Measurements from ENCODE around the gene TFIP11.

The TFIP11 gene

DNA sequence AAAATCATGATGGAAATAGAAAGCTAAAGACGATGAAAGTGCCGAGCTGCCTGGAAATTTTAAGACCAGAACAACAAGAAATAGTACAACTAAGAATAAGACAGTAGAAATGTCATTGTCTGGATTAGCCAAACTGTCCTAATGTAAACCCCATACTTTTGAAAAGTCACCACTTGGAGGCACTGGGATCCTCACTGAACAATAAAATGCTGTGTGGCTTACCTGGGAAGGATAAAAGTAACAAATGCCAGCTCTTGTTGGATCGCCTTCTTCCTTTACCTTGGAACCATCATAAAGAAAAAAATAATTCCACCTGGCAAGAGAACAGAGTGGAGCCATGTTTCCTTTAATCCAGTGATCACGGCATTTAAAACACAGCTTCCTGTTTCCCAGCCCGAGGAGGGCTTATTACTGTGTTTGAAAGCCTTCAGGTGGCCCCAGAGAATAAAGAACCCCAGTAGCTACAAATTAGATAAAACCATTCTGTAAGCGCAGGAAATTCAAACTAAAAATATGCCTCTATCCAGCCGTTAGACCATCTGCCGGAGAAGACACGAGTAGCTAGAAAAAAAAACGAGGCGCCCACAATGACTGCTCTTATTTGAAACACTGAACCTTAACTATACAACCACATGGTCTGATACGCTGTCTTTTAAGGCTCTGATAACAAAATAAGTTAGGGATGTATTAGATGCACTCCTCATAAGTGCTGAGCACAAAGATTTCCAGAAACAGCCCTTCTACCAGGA lies 33.1 kb downstream of the TFIP11 start:
- no peak for DNase-seq (ENCODE audit: low spot score)

DNA sequence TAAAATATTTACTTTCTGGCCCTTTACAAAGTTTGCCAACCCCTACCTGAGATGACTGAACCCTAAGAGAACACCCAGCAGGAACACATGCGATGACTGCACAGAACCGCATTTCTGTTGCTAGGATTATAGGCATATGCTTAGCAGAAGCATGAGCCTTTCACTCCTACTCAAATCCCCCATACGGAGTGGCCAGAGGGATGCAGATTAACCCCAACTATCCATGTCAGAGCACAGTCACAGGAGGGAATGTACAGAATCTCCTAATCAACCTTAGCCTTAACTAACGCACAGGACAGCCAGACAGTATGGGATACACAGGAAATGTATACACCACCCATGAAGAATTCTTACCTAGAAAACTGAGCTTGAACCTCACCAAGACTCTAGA lies 34.9 kb downstream of the TFIP11 start:
- no peak for DNase-seq (ENCODE audit: low spot score)

DNA sequence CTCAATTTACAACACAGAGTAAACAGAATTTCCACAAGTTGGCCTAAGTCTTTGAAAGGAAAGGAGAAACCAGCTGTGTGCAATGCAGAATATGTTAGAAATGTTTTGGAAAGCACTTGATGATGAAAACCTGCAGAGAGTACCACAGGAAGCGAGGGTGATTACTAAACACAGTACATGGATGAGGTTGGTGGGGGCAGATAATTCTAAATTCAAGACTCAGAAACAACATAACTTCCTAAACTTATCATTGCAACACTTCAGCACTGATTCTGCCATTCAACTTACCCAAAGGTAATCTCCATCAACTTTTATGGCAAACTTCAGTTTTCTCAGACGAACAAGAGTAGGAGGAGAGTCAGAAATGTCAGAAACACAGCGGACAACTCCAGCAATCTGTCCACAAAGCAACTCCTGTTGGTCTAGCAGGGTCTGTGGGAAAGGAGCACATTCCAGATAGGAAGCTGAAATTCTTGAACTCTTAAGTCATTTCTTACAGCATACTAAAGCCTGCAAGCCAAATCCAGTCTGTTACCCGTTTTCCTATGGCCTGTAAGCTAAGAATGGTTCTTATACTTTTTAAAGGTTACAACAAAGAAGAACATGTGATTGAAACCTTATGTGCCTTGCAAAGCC lies 35.5 kb downstream of the TFIP11 start:
- peak; percentile 65 for DNase-seq (ENCODE audit: low spot score)

DNA sequence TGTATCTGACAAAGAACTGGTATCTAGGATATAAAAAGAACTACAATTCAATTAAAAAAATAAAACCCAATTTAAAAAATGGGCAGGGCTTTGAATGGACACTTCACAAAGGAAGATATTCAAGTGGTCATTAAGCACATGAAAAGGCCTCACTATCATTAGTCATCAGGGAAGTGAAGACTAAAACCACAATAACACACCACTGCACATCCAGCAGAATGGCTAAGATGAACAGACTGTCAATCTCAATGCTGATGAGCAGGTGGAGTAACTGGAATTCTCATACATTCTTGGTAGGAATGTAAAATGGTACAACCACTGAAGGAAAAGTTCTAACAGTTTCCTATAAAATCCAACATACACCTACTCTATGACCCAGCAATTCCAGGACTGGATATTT lies 37.6 kb downstream of the TFIP11 start:
- DNase-seq (ENCODE audit: low spot score), result peak; percentile 90

DNA sequence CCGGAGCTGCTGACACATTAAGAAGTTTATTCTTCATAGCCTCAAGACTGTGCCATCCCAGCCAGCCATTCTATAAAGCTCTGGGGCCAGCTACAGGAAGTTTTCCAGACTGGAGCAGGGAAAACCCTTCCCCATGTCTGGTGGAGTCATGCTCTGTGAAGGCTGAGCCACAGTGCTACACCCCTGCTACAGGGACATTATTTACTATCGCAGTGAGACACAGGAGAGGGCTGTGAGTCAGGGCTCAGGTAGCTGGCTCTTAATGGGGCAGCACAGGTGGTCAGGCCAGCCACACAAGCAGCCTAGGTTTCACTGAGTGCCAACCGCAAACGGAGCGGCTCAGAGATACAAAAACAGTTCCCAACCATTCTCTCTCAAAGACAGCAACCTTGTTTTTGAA lies 40.8 kb downstream of the TFIP11 start:
- peak; percentile 99 for DNase-seq (ENCODE audit: low spot score)

DNA sequence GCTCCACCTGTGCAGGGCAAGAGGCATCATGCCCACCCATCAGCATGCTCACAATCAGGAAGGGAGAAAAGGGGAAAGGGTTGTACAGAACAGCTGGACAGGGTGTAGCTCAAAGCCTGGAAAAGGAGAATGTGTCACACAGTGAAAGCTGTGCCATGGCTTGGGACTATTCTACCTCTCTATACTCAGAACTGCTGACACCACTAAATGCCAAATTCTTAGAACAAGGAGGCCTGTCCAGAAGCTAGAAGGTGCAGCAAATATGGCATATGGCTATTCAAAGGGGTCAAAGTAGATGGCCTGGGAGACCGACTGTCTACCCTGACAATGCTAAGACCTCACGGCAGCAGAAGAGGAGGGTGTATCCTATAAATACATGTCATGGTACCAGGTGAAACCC lies 41.5 kb downstream of the TFIP11 start:
- no peak for DNase-seq (ENCODE audit: low spot score)

DNA sequence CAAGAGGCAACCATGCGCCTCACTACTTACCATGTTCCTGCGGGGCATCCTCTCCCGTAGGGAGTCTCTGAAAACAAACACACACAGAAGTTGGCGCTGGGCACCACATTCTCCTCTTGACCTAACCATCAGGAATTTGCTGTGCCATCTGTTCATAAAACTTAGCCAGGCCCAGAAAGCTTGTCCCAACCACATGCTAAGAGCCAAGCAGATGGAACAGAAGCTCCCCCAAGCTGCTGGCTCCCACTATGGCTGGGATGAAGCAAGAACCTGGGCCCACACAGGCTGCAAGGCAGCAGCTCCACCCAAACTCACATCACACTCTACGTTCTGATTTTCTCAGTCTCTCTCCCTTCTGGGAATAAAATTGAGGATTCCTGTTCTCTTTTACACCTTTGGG lies 46.1 kb downstream of the TFIP11 start:
- no peak for DNase-seq (ENCODE audit: low spot score)

DNA sequence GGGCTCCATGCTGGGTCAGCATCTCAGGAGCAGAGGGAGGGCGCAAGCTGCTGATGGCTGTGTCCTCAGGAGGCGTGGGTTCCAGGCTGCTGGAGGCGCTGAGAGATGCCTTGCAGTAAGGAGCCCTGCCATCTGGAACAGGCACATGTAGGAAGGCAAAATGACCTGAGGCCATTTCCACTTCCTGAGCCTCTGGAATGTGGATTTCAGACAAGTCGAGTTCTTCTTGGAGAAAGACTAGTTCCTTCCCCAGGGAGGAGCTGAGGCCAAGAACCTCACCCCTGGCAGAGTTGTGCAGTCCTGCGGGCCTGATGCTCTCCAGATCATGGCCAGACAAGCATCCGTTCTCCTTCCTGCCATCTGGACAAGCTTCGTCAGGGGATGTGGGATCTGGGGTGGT lies 48.0 kb downstream of the TFIP11 start:
- DNase-seq (ENCODE audit: low spot score), result peak; percentile 39

DNA sequence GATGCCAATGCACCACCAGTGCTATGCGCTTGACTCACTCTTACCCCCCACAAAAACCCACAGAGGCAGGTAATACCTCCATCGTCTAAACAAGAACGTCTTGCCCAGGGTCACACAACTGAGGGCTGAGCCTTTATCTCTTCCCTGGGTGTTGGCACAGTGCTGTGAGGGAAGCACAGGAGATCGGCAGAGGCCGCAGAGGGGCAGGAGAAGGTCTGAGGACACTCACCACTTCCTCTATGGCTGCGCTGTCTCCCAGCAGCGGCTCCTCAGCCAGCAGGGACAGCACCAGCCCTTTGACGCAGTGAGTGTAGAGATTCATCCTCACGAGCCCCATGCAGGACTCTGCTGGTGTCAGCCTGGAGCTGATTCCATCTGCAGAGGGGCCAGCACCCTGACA lies 48.6 kb downstream of the TFIP11 start:
- no peak for DNase-seq (ENCODE audit: low spot score)

DNA sequence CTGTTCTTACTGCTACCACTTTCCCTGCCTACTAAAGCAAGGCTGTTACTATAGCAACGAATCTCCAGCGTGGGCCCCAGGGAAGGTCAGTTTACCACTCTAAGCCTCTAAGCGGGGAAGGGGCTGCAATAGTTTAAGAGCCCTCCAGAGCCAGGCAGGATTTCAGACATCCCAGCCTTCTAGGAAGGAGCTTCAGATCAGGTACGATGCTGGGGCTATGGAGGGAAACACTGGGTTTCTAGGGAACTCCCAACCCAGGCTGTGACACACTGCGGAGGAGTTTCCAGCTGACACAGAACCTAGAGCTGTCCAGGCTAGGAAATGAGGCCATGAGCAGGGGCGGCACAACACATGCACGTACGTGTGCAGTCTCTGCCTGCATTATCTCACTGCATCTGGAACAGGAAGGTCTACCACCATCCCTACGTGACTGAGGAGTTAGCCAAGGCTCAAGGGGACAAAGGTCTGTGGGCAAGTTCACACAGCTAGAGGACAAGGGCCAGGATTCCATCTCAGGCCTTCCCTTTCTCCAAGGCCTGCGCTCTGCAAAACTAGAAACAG lies 49.1 kb downstream of the TFIP11 start:
- DNase-seq (ENCODE audit: low spot score), result peak; percentile 52

DNA sequence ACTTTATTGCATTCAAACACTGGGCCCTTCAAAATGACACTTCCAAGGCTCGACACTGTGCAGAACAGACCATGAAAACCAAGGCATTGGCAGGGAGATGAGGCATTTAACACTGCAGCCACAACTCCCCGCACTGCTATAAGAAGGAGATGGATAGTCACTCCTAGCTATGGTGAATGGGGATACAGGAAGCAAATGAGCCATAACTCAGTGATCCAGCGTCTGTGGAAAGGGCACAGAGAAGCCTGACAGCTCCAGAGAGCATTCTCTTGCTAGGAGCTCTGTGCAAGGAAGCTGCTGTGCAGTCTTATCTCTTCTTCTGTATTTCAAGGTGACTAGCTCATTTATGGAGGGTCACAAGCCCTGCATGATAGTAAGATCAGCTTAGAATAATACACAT lies 49.6 kb downstream of the TFIP11 start:
- DNase-seq (ENCODE audit: low spot score), result no peak

DNA sequence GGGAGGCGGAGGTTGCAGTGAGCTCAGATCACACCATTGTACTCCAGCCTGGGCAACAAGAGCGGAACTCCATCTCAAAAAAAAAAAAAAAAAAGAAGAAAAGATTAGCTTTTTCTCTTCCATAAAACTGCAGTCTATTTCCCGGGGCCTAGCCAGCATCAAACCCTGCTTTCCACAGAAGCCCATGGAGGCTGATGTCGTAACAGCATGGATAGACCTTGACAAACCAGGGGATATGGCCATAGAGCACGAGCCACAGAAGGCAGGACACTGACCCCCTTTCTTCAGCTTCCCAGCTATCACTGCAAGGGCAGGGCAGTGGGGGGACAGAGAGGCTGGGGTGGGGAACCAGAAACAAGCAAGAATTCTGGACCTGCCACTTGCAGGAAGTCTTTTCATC lies 50.2 kb downstream of the TFIP11 start:
- DNase-seq (ENCODE audit: low spot score), result no peak

DNA sequence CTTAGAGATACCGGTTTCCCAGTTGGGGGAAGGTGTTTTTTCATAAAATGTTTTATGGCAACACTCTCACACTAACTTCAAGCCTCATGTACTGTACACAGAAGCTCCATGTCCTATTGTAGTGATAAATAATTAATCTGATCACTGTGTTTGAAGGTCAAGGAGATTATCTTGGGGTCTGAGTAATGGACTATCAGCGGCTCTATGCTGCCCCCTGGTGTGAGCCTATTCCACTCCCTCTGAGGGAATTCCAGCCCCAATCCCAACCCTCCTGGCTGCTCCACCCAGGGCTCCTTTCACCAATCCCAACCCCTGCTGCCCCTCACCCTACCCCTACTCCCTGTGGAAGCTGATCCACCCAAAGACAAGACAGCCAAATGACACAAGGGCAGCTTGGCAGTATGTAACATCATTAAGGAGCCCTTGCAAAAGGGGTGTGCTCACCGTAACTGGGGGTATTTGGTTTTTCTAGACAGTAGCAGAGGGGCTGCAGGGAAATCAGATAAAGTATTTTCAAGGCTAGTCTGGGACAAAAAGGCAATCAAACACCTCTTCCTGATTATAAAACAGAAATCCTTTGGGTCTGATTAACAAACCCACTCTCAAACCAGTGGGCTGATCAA lies 51.0 kb downstream of the TFIP11 start:
- peak; percentile 55 for DNase-seq (ENCODE audit: low spot score)

DNA sequence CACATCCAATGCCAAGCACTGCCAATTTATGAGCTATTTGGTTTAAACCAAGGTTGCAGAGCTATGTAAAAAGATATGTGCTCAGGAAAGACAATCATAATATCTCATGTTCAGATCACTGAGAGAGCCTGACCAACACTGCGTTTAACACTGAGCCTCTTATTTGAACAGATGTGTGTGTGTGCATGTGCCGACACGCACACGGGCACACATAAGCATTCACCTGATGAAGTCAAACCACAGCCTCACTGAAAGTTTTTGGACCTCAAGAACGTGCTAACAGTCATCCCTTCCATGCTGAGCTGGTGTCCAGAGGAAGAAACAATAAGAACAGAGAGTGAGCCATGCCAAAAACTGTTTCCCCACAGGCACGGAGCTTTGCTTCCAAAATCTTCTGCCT lies 52.1 kb downstream of the TFIP11 start:
- DNase-seq (ENCODE audit: low spot score), result no peak

DNA sequence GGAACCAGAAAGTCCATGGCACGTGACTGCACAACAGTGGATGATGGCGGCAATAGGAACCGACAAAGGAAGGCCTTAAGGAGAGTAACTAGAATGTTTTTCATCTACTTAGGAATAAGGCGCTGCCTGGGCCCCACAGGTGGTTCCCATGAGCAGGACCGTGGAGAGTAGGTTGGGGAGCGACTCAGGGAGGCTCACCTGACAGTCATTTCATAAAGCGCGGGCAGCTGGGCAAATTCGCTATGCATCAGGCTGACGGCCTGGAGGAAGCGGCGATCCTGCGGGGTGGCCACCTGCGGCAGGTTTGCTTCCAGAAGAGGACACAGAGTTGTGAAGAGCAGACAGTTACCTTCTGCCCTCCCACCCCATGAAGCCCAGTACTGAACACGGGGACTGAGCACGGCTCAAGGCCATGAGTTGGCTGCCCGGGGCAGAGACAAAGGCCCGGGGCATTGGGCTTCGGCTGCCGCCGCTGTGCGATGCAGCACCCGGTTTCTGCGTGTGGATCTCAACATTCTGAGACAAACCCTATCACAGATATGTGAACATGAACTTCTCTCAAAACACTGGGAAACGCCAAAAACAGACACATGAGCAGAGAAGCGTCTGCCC lies 54.5 kb downstream of the TFIP11 start:
- DNase-seq (ENCODE audit: low spot score), result no peak

DNA sequence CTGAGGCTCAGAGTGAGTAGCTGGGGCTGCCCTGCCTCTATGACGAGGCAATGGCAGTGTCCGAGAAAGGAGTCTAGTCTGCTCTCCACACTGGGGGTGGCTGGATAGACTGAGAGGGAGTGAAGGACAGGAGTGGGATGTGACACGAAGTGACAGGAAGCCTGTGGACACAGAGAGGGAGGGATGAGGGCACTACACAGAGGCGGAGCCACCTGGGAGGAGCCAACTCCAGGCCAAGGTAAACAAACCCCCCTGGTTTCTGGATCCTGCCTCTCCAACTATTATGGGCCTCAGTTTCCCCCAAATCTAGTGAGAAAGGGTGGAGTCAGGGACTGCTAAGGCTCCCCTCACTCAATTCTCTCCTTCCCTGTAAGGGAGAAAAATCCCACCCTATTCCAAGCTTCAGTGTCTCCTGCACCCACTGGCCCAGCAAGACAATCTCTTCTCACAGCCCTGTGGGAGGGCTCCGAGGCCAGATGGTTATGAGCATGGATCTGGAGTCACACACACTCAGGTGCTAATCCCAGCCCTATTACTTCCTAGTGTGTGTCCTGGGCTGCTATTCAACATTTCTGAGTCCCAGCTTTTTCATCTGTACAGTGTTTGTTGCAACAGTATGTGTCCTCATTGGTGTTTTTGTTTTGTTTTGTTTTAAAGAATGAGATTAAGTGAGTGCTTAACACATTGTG lies 58.3 kb downstream of the TFIP11 start:
- no peak for DNase-seq (ENCODE audit: low spot score)

DNA sequence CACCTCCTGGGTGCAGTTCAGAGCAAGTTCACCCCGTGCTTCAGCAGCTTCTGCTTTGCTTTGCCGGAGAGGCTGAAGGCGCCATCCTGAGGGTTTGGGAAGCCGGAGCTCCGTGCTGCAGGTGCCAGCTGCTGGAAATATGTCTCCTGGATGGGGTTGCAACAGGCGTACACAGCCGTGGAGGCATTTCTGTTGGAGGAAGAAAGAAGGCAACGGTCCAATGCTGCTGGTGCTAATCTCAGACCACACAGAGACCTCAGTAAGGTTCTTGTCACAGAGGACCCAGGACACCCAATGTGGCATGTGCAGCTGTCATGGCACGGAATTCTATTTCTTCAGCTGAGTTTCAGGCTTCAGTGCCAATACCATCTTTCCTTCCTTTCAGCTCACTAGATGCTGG lies 59.1 kb downstream of the TFIP11 start:
- DNase-seq (ENCODE audit: low spot score), result no peak

DNA sequence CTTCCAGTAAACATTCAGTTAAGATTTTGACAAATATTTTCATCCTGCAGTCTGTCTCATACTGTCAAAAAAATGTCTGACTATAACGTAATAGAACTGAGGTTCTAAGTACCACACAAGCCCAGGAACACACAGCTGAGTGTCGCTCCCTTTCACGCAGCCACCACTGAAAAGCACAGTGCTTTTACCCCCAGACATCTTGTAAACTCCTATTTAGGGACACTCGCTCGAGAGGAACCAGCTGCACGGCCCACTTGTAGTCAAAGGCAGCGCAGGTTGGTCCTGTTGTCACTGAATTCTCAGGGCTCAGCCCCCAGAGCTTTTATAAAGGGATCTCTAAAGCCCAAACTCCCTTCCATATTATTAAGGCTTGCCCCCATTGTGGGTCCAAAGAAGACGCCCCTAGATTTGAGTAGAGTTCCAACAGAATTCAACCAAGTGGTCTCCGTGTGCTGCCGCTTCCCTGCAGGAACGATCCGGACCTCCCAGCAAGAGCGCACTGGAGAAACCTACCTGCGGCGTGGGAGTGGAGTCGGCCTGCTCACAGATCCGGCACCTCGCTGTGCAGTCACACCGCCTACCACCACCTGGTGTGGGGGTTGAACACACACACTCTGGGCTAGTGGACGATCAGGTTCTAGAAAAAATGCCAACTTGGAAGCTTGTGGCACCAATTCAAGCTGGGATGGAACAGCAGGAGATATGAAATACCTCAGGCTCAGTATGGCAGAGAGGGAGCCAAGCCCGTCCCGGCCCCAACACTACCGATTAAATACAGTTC lies 59.8 kb downstream of the TFIP11 start:
- DNase-seq (ENCODE audit: low spot score), result no peak

DNA sequence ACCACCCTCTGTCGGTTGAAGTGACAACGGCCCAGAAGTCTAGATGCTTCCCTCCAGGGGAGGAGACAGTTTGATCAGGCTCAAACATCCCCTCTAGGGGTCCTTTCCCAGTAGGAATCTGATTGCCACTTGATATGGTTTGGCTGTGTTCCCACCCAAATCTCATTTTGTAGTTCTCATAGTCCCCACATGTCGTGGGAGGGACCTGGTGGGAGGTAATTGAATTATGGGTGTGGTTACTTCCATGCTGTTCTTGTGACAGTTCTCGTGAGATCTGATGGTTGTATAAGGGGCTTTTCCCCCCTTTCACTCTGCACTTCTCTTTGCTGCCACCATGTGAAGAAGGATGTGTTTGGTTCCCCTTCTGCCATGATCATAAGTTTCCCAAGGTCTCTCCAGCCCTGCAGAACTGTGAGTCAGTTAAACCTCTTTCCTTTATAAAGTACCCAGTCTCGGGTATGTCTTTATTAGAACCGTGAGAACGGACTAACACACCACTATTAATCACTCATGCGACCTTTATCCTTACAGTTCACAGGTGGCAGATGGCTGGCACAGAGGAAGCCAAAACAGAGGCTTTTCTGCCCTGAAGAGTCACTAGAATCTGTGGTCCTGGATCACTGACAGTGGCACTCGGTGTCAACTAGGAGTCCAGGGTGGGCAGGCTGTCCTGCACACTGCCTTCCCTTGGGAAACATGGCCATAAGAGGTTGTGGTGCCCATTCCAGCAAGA lies 61.7 kb downstream of the TFIP11 start:
- DNase-seq (ENCODE audit: low spot score), result no peak

DNA sequence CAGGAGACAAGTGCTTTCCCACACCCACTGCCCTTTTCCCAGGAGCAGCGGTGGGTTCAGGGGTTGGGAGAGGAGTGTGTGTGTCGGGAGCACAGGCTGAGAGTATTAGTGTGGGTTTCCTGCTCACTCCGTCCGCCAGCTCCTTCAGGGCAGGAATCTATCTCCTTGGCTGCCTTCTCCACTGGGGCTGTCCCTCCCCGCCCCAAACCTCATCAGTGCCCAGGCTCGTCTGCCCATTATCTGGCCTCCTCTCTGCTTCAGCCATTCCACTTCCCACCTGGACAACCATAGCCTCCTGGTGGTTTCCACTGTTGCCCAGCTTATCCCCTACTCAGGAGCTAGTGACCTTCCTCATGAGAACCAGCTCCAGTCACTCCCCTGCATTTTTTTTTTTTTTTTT lies 63.3 kb downstream of the TFIP11 start:
- no peak for DNase-seq (ENCODE audit: low spot score)

DNA sequence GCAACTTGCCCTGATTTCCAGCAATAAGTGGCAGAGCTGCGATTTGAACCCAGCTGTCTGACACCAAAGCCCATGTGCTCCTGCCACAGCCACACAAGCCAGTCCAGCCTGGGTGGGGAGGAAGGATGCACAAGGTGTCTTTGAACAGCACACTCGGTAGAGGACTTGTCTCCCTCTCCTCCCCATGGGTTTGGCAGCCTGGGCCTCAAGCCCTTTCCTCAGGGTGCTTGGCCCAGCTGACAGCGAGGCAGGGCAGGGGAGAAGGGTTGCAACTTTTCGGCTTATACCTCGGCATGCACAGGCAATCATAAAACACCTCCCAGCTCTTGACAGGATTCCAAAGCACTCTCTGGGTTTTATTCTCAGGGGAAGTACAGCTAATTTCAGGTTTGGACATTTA lies 63.9 kb downstream of the TFIP11 start:
- no peak for DNase-seq (ENCODE audit: low spot score)

Data from kidney tubule cell (primary cell).